ENCODE measurements around the gene UPK3BL2. TPM values are rescaled to one million over a fixed set of nuclear protein-coding genes. Genes with fewer than 3 reads are reported as not detected.
A peak's percentile ranks its signal among the peaks of the same experiment; 100 is the strongest.
"Not testable (repeated sequence)": the region's sequence is repeated elsewhere in the genome, so short reads cannot be mapped to it uniquely, and the experiment has no call there.

The UPK3BL2 gene, protein sequence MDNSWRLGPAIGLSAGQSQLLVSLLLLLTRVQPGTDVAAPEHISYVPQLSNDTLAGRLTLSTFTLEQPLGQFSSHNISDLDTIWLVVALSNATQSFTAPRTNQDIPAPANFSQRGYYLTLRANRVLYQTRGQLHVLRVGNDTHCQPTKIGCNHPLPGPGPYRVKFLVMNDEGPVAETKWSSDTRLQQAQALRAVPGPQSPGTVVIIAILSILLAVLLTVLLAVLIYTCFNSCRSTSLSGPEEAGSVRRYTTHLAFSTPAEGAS
- polyA plus RNA-seq, result 3.9 TPM

- H3K36me3 Mint-ChIP-seq, H3K27me3 Mint-ChIP-seq, H3K4me3 Mint-ChIP-seq, H3K27ac Mint-ChIP-seq, H3K9me3 Mint-ChIP-seq, H3K4me1 Mint-ChIP-seq: not testable (repeated sequence)
Observed at GRCh38 chr7:102543596-102543995, at the start of gene UPK3BL2. UPK3BL2 (minus strand) TSS chr7:102543696; CDS start chr7:102543636, 60 bp downstream.

- H3K4me3 Mint-ChIP-seq, H3K4me1 Mint-ChIP-seq, H3K36me3 Mint-ChIP-seq, H3K9me3 Mint-ChIP-seq, H3K27me3 Mint-ChIP-seq, H3K27ac Mint-ChIP-seq: not testable (repeated sequence)
Observed at GRCh38 chr7:102592477-102593019, 49.1 kb upstream of the UPK3BL2 start.

DNA sequence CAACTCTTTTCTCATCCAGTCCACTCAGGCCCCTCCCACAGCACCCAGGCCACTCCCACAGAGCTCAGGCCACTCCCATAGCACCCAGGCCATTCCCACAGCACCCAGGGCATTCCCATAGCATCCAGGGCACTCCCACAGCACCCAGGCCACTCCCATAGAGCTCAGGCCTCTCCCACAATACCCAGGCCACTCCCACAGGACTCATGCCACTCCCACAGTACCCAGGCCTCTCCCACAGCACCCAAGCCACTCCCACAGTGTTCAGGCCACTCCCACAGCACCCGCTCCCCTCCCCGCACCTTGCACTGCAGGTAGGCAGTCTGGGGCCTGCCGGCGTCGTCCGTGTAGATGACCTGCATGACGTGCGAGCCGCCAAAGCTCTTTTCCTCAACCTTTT, 46.4 kb upstream of the UPK3BL2 start:
- H3K27me3 Mint-ChIP-seq, H3K27ac Mint-ChIP-seq, H3K4me1 Mint-ChIP-seq, H3K36me3 Mint-ChIP-seq, H3K9me3 Mint-ChIP-seq, H3K4me3 Mint-ChIP-seq: not testable (repeated sequence)

DNA sequence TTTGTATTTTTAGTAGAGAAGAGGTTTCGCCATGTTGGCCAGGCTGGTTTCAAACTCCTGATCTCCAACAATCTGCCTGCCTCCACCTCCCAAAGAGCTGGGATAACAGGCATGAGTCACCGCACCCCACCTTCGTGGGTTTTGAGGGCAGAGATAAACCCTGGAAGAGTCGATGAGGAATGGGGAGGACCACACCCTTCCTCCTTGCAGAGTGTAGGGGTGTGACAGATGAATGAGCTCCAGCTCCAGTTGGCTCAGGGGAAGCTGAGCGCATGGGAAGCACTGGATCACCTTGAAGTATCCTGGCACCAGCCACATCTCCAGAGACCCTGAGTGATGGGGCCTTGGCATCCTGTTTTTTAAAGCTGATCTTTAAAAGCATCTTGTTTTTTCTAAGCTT, 40.0 kb upstream of the UPK3BL2 start:
- not testable (repeated sequence) for H3K4me1 Mint-ChIP-seq, H3K36me3 Mint-ChIP-seq, H3K4me3 Mint-ChIP-seq, H3K9me3 Mint-ChIP-seq, H3K27me3 Mint-ChIP-seq, H3K27ac Mint-ChIP-seq

DNA sequence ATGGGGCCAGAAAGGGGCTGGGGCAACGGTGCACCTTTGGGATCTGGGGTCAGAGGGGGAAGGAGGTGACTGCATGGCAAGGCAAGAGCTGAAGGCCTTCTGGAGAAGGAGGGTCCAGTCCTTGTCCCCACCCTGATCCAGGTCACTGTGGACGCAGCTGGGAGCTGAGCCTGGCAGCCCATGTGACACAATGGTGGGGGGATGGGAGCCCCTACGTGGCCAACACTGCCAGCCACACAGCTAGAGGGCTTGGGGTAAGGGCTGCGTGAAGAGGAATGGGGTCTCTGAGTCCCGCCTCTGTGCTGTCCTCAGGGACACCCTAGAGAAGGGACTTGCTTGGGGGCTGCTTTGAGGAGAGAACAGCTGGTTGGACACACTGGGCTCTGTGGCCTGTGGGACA, 38.2 kb upstream of the UPK3BL2 start:
- H3K27me3 Mint-ChIP-seq, H3K9me3 Mint-ChIP-seq, H3K36me3 Mint-ChIP-seq, H3K4me1 Mint-ChIP-seq, H3K4me3 Mint-ChIP-seq, H3K27ac Mint-ChIP-seq: not testable (repeated sequence)

DNA sequence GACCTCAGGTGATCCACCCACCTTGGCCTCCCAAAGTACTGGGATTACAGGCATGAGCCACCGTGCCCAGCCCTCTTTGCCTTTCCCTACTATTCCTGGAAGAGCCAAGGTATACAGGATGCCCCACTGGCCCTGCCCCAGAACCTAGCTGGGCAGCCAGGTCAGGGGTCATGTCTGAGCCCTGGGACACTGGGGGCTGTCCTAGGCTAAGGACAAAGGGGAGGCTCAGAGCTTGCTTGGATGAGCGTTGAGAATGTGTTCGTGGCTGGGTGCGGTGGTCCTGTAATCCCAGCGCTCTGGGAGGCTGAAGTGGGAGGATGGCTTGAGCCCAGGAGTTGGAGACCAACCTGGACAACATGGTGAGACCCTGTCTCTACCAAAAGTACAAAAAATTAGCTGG, 35.0 kb upstream of the UPK3BL2 start:
- H3K4me1 Mint-ChIP-seq, H3K27ac Mint-ChIP-seq, H3K9me3 Mint-ChIP-seq, H3K4me3 Mint-ChIP-seq, H3K36me3 Mint-ChIP-seq, H3K27me3 Mint-ChIP-seq: not testable (repeated sequence)

DNA sequence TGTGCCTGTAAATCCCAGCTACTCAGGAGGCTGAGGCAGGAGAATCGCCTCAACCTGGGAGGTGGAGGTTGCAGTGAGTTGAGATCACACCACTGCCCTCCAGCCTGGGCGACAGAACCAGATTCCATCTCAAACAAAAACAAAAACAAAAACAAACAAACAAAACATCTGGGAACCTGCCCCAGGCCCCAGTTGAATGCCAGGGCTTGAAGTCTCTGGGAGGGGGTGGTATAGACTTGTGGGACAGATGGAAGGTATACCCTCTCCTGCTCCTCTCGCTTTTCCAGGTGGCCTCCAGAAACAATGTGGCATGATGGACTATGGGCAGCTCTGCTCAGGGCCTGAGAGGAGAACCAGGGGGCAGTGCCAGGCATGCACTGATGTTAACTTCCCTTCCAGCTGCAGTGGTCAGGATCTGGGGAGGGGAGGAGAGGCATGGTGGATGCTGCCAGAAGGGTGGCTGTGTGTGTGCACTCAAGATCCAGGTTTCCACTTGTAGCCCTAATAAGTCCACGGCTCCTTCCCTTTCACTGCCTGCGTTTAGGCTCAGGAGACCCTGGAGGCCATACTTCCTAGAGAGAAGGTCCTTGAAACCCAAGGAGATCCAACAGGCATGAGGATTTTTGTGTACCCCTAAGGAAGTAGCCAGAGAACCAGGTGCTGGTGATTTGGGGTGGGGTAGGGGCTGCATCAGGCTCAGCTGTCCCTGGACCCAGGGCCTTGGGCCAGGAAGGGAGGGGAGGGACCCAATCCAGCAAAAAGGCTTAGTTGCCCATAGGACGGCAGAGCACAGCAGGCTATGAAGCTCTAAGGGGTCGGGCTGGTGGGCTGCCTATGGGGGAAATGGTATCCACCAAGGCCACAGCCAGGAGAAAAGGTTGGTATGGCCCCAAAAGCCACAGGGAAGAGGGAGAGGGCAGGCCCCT, 34.1 kb upstream of the UPK3BL2 start:
- not testable (repeated sequence) for H3K36me3 Mint-ChIP-seq, H3K27ac Mint-ChIP-seq, H3K4me1 Mint-ChIP-seq, H3K9me3 Mint-ChIP-seq, H3K4me3 Mint-ChIP-seq, H3K27me3 Mint-ChIP-seq

GRCh38 chr7:102576363-102576762, 32.9 kb upstream of the UPK3BL2 start:
- not testable (repeated sequence) for H3K9me3 Mint-ChIP-seq, H3K4me1 Mint-ChIP-seq, H3K36me3 Mint-ChIP-seq, H3K4me3 Mint-ChIP-seq, H3K27me3 Mint-ChIP-seq, H3K27ac Mint-ChIP-seq

GRCh38 chr7:102574607-102575006, 31.1 kb upstream of the UPK3BL2 start:
- not testable (repeated sequence) for H3K27me3 Mint-ChIP-seq, H3K4me1 Mint-ChIP-seq, H3K9me3 Mint-ChIP-seq, H3K4me3 Mint-ChIP-seq, H3K36me3 Mint-ChIP-seq, H3K27ac Mint-ChIP-seq

- not testable (repeated sequence) for H3K9me3 Mint-ChIP-seq, H3K4me1 Mint-ChIP-seq, H3K36me3 Mint-ChIP-seq, H3K27me3 Mint-ChIP-seq
- H3K27ac Mint-ChIP-seq, result peak within 1 kb of the TSS; percentile 81 to 95 (median 88)
- peak within 1 kb of the TSS; percentile 90 to 98 (median 94) for H3K4me3 Mint-ChIP-seq
Observed at GRCh38 chr7:102572261-102573239, 29.1 kb upstream of the UPK3BL2 start, which contains the start of gene POLR2J3. POLR2J3 (minus strand) TSS chr7:102572583; CDS start chr7:102572521, 62 bp downstream.

- not testable (repeated sequence) for H3K4me1 Mint-ChIP-seq, H3K27ac Mint-ChIP-seq, H3K27me3 Mint-ChIP-seq, H3K36me3 Mint-ChIP-seq, H3K4me3 Mint-ChIP-seq, H3K9me3 Mint-ChIP-seq
Observed at GRCh38 chr7:102568620-102569019, 25.1 kb upstream of the UPK3BL2 start.

GRCh38 chr7:102550808-102551422, 7.4 kb upstream of the UPK3BL2 start, which contains the start of gene SPDYE2:
SPDYE2 (plus strand) TSS chr7:102551226; CDS start chr7:102553256, 2,030 bp downstream.
- H3K4me1 Mint-ChIP-seq, H3K9me3 Mint-ChIP-seq, H3K36me3 Mint-ChIP-seq, H3K27me3 Mint-ChIP-seq, H3K27ac Mint-ChIP-seq, H3K4me3 Mint-ChIP-seq: not testable (repeated sequence)

DNA sequence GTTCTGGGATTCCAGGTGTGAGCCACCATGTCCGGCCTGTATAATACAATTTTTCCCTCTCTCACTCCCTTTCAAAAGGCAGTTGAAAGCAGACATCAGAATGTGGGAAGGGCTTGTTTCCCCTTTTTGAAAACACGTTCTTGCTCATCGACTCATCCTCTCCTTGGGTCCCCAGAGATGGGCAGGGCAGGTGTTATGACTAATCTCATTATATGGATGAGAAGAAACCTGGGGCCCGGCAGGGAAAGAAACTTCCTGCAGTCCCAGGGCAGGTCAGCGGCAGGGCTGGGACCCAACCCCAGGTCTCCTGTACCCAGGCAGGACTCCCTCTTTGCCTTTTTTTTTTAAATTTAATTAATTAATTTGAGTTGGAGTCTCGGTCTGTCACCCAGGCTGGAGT, 2.9 kb upstream of the UPK3BL2 start:
- H3K36me3 Mint-ChIP-seq, H3K9me3 Mint-ChIP-seq, H3K4me3 Mint-ChIP-seq, H3K27ac Mint-ChIP-seq, H3K4me1 Mint-ChIP-seq, H3K27me3 Mint-ChIP-seq: not testable (repeated sequence)

- H3K9me3 Mint-ChIP-seq, H3K27ac Mint-ChIP-seq, H3K4me1 Mint-ChIP-seq, H3K36me3 Mint-ChIP-seq, H3K4me3 Mint-ChIP-seq, H3K27me3 Mint-ChIP-seq: not testable (repeated sequence)
Observed at GRCh38 chr7:102545288-102545687, 1.8 kb upstream of the UPK3BL2 start.

GRCh38 chr7:102544372-102544771, 876 bp upstream of the UPK3BL2 start:
- not testable (repeated sequence) for H3K27ac Mint-ChIP-seq, H3K4me3 Mint-ChIP-seq

More at GRCh38 chr7:102544372-102544771, 876 bp upstream of the UPK3BL2 start:
- not testable (repeated sequence) for H3K4me1 Mint-ChIP-seq, H3K9me3 Mint-ChIP-seq, H3K27me3 Mint-ChIP-seq, H3K36me3 Mint-ChIP-seq

Measured in IgD-negative memory B cell (primary cell).